Measurements from ENCODE around the gene B4GALT3.

DNA sequence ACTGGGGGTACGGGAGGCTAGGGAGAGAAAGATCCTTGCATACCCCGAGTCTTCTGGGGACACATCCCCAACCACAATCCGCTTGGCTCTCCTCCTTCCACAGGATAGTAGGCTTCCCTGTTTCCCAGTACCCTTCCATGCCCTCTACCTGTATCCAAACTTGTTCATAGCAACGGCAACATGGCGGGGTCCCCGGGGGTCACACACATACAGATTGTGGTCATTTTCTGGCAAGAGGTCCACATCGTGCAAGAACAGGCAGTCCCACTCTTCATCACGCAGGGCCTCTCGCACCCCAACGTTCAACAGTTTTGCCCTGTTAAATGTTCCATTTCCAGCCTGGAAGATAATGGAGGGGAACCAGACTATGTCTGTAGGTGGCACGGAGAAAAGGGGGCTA is 3.6 kb downstream of the B4GALT3 start:
- TF ChIP-seq, protein P1, sequence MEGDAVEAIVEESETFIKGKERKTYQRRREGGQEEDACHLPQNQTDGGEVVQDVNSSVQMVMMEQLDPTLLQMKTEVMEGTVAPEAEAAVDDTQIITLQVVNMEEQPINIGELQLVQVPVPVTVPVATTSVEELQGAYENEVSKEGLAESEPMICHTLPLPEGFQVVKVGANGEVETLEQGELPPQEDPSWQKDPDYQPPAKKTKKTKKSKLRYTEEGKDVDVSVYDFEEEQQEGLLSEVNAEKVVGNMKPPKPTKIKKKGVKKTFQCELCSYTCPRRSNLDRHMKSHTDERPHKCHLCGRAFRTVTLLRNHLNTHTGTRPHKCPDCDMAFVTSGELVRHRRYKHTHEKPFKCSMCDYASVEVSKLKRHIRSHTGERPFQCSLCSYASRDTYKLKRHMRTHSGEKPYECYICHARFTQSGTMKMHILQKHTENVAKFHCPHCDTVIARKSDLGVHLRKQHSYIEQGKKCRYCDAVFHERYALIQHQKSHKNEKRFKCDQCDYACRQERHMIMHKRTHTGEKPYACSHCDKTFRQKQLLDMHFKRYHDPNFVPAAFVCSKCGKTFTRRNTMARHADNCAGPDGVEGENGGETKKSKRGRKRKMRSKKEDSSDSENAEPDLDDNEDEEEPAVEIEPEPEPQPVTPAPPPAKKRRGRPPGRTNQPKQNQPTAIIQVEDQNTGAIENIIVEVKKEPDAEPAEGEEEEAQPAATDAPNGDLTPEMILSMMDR (IDR thresholded peaks at IDR 0.05): no peak
- no peak for TF ChIP-seq POLR2A (IDR thresholded peaks at IDR 0.05)
